Stomach smooth muscle (tissue), 2 donors: ENCODE results near the gene GRK6.

ENCODE experiments used
- H3K27ac ChIP-seq: one replicate; pipeline ENCODE4 v1.7.0; 2013; ENCODE audit warnings: mild to moderate bottlenecking, low read length, inconsistent platforms
- H3K27me3 ChIP-seq, 2 donors: one replicate each; pipeline ENCODE4 v1.7.0; 2013; ENCODE audit warnings: low read length in 2 of 2; ENCODE audit not compliant: insufficient read depth in 2 of 2, control insufficient read depth in 1 of 2
- H3K36me3 ChIP-seq, 2 donors: one replicate each; pipeline ENCODE4 v1.7.0; 2013; ENCODE audit warnings: low read length in 2 of 2; ENCODE audit not compliant: control insufficient read depth in 2 of 2, insufficient read depth in 2 of 2
- H3K4me1 ChIP-seq: one replicate; pipeline ENCODE4 v1.7.0; 2013; ENCODE audit warnings: low read length; ENCODE audit not compliant: control insufficient read depth, insufficient read depth
- H3K4me3 ChIP-seq, 2 donors: one replicate each; pipeline ENCODE4 v1.7.0; 2013; ENCODE audit warnings: low read length in 2 of 2
- H3K9ac ChIP-seq, 2 donors: one replicate each; pipeline ENCODE4 v1.7.0; 2013; ENCODE audit warnings: low read length in 2 of 2, mild to moderate bottlenecking in 1 of 2
- H3K9me3 ChIP-seq, 2 donors: one replicate each; pipeline ENCODE4 v1.7.0; 2013; ENCODE audit warnings: low read length in 2 of 2; ENCODE audit not compliant: control insufficient read depth in 2 of 2
- donor health status: healthy.
- donor health status: Pancreatic carcinoma.

Gene GRK6

GRCh38 chr5:177388521-177389052, 37.9 kb upstream of the GRK6 start:
- H3K27ac ChIP-seq = no peak overlapping the region
- H3K27me3 ChIP-seq = peaks cover 0 to 7% of the 10 kb centered on the region in 2 donors

GRCh38 chr5:177389241-177390169, 37.0 kb upstream of the GRK6 start:
- H3K27ac ChIP-seq = no peak overlapping the region
- no peak overlapping the region for H3K9ac ChIP-seq
- H3K27me3 ChIP-seq = peaks cover 0 to 10% of the 10 kb centered on the region in 2 donors
- no peaks in the 10 kb centered on the region for H3K36me3 ChIP-seq
- no peak overlapping the region for H3K4me3 ChIP-seq
- H3K9me3 ChIP-seq = no peaks in the 10 kb centered on the region
- H3K4me1 ChIP-seq = peaks cover 5% of the 10 kb centered on the region

More at GRCh38 chr5:177388521-177389052, 37.9 kb upstream of the GRK6 start:
- Histone ChIP-seq H3K4me1 (peaks cover 5% of the 10 kb centered on the region), H3K9ac (no peak overlapping the region), H3K4me3 (no peak overlapping the region), H3K36me3 (no peaks in the 10 kb centered on the region), H3K9me3 (no peaks in the 10 kb centered on the region)

GRCh38 chr5:177390363-177391300, 35.8 kb upstream of the GRK6 start:
- H3K27ac ChIP-seq = no peak overlapping the region
- peaks cover 0 to 10% of the 10 kb centered on the region in 2 donors for H3K27me3 ChIP-seq
- H3K36me3 ChIP-seq = no peaks in the 10 kb centered on the region
- no peaks in the 10 kb centered on the region for H3K9me3 ChIP-seq
- no peak overlapping the region for H3K9ac ChIP-seq
- H3K4me1 ChIP-seq = peaks cover 5% of the 10 kb centered on the region
- no peak overlapping the region for H3K4me3 ChIP-seq

- Histone ChIP-seq H3K4me3 (no peak overlapping the region), H3K4me1 (peaks cover 5% of the 10 kb centered on the region), H3K27me3 (peaks cover 15% of the 10 kb centered on the region in 2 donors), H3K9ac (no peak overlapping the region), H3K9me3 (no peaks in the 10 kb centered on the region), H3K36me3 (no peaks in the 10 kb centered on the region), H3K27ac (no peak overlapping the region)
Observed at GRCh38 chr5:177392765-177393164, 33.7 kb upstream of the GRK6 start.

GRCh38 chr5:177393206-177393765, 33.2 kb upstream of the GRK6 start:
- H3K9me3 ChIP-seq = no peaks in the 10 kb centered on the region
- no peak overlapping the region for H3K9ac ChIP-seq
- H3K4me3 ChIP-seq = no peak overlapping the region
- H3K27me3 ChIP-seq = peaks cover 20 to 21% of the 10 kb centered on the region in 2 donors
- peaks cover 5% of the 10 kb centered on the region for H3K4me1 ChIP-seq
- H3K36me3 ChIP-seq = no peaks in the 10 kb centered on the region
- H3K27ac ChIP-seq = no peak overlapping the region

- no peak overlapping the region for H3K9ac ChIP-seq
- no peaks in the 10 kb centered on the region for H3K36me3 ChIP-seq
- H3K9me3 ChIP-seq = no peaks in the 10 kb centered on the region
- peaks cover 27 to 28% of the 10 kb centered on the region in 2 donors for H3K27me3 ChIP-seq
- H3K4me3 ChIP-seq = no peak overlapping the region
- H3K27ac ChIP-seq = no peak overlapping the region
- peaks cover 5% of the 10 kb centered on the region for H3K4me1 ChIP-seq
Observed at GRCh38 chr5:177393990-177394389, 32.5 kb upstream of the GRK6 start.

GRCh38 chr5:177396078-177396477, 30.4 kb upstream of the GRK6 start:
- Histone ChIP-seq H3K9me3 (no peaks in the 10 kb centered on the region), H3K4me1 (peaks cover 10% of the 10 kb centered on the region), H3K9ac (no peak overlapping the region), H3K27me3 (peaks cover 36 to 49% of the 10 kb centered on the region in 2 donors), H3K27ac (no peak overlapping the region), H3K36me3 (no peaks in the 10 kb centered on the region), H3K4me3 (no peak overlapping the region)

GRCh38 chr5:177396807-177397206, 29.7 kb upstream of the GRK6 start:
- peaks cover 10% of the 10 kb centered on the region for H3K4me1 ChIP-seq
- peaks cover 43 to 56% of the 10 kb centered on the region in 2 donors for H3K27me3 ChIP-seq
- H3K36me3 ChIP-seq = no peaks in the 10 kb centered on the region
- no peak overlapping the region for H3K27ac ChIP-seq
- no peak overlapping the region for H3K4me3 ChIP-seq
- no peaks in the 10 kb centered on the region for H3K9me3 ChIP-seq
- no peak overlapping the region for H3K9ac ChIP-seq

GRCh38 chr5:177397875-177398390, 28.5 kb upstream of the GRK6 start:
- Histone ChIP-seq H3K4me1 (peaks cover 20% of the 10 kb centered on the region), H3K27me3 (peaks cover 55 to 67% of the 10 kb centered on the region in 2 donors), H3K36me3 (no peaks in the 10 kb centered on the region), H3K4me3 (no peak overlapping the region), H3K27ac (no peak overlapping the region), H3K9me3 (no peaks in the 10 kb centered on the region), H3K9ac (no peak overlapping the region)
